GM12892 (cell line): ENCODE measurements around the gene PFN1.

ENCODE experiments used
- DNase-seq: peaks from one replicate; pipeline ENCODE4 v3.0.0; 2011; ENCODE audit not compliant: insufficient read length
- FAIRE-seq: peaks from 2 replicates; lab custom pipeline; 2011; peaks lifted over from hg19 to GRCh38; lab: Jason Lieb, UNC
- POLR2A ChIP-seq: IDR thresholded peaks from 2 replicates; pipeline ENCODE4 v1.6.1; 2011; ENCODE audit warnings: low read depth, low read length, control low read depth
- POLR2AphosphoS5 ChIP-seq: IDR thresholded peaks from 2 replicates; pipeline ENCODE4 v1.6.1; 2011; ENCODE audit warnings: low read depth, low read length, control low read depth
- TAF1 ChIP-seq: IDR thresholded peaks from 2 replicates; pipeline ENCODE4 v1.6.1; 2011; ENCODE audit warnings: low read depth, mild to moderate bottlenecking, control low read depth, low read length, borderline replicate concordance

PFN1 gene

GRCh38 chr17:4965311-4965986 is 17.1 kb upstream of the PFN1 start:
- FAIRE-seq (no peak), DNase-seq (no peak)
- TF ChIP-seq POLR2A: no peak

DNA sequence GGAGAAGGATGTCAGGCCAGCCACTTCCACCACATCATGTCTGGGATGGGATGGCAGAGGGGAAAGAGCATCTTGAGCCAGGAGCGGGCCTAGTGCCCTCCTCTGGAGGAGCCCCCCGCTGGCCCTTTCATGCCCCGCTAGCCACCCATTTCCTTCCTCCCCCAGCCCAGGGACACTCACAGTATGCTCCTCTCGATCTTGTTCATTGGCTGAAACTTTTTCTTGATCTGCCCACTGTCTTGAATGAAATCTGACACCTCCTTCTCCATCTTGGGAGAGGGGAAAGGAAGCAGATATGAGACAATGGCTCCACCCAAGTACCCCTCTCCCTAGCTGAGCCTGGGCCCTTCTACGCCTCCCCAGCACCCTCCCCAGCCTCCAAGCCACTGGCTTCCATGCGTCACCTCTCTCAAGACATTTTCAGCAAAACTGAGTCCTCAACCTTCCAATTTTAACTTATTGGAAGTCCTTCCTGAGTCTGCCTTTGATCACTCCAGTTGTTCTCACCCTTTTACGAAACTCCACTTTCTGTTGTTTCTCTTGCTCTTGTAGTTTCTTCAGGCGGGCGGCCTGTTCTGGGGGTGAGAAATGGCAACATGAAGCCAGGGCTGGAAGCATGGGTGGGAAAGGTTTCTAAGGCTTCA is 12.1 kb upstream of the PFN1 start:
- no peak for DNase-seq
- no peak for FAIRE-seq
- TF ChIP-seq POLR2AphosphoS5: no peak
- TF ChIP-seq TAF1: no peak

- no peak for DNase-seq
- FAIRE-seq: no peak
- TF ChIP-seq POLR2A: no peak
- TF ChIP-seq POLR2AphosphoS5: no peak
- TF ChIP-seq TAF1: no peak
These were observed 11.1 kb upstream of the PFN1 start for GRCh38 chr17:4959261-4959965.

DNA sequence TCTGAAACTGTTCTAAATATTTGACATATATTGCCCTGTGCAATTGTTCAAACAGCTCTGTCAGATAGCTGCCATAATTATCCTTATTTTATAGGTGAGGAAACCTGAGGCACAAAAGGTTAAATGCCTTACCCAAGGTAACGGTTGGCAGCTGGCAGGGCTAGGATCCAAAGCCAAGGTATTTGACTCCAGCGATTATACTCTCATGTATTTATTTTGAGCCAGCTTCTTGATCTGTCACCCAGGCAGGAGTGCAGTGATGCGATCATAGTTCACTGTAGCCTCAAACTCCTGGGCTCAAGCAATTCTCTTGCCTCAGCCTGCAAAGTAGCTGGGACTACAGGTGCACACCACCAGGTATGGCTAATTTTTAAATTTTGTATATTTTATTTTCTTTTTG is 9.8 kb upstream of the PFN1 start:
- DNase-seq (no peak), FAIRE-seq (no peak)
- TF ChIP-seq POLR2A (no peak), POLR2AphosphoS5 (no peak), TAF1 (no peak)

- FAIRE-seq (no peak), DNase-seq (no peak)
- TF ChIP-seq POLR2A (no peak), POLR2AphosphoS5 (no peak), TAF1 (no peak)
These were observed 8.2 kb upstream of the PFN1 start for GRCh38 chr17:4956493-4957061.

DNA sequence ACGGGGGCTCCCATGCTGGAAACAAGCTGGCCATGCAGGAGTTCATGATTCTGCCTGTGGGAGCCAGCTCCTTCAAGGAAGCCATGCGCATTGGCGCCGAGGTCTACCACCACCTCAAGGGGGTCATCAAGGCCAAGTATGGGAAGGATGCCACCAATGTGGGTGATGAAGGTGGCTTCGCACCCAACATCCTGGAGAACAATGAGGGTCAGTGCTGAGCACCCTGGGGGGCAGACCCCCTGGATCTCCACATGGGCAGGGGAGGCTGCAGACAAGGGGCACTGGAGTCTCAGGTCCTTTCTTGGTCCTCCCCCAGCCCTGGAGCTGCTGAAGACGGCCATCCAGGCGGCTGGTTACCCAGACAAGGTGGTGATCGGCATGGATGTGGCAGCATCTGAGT is 6.8 kb upstream of the PFN1 start:
- FAIRE-seq: no peak
- no peak for DNase-seq

GRCh38 chr17:4953451-4953961 is 5.2 kb upstream of the PFN1 start:
- FAIRE-seq (no peak), DNase-seq (no peak)
- TF ChIP-seq POLR2AphosphoS5 (no peak), TAF1 (no peak)

More for the DNA sequence above, 6.8 kb upstream of the PFN1 start:
- TF ChIP-seq POLR2A (no peak), TAF1 (no peak), POLR2AphosphoS5 (no peak)

GRCh38 chr17:4951486-4951885 is 3.2 kb upstream of the PFN1 start:
- TF ChIP-seq POLR2A: no peak
- DNase-seq (no peak), FAIRE-seq (no peak)

DNA sequence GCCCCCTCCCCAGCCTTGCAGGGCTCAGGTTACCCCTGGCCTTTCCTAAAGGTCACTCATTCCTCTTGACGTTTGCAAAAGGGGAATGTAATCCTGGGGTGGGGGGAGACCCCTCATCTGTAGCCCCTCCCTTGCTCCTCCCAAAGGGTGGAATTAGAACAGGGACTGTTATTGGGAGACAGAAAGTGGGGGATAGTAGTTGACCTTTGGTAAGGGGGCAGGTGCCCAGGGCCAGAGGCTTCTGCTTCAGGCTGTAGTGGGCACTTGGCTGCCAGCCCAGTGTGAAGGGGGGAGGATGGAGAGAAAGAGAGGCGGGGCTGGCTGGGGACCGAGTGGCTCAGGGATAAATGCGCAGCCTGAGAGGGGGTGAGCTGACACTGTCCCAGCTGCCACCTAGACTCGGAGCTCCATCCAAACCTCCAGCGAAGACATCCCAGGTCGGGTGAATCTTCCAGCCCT is 2.4 kb upstream of the PFN1 start, which contains the start of gene ENO3:
Gene ENO3 (plus strand): TSS at position 374 of the 459 bp plus-strand sequence. CDS start 711 bp downstream, outside the sequence.
- no peak for DNase-seq

GRCh38 chr17:4950075-4950745 is 1.9 kb upstream of the PFN1 start:
- FAIRE-seq: peak; percentile 85
- no peak for TF ChIP-seq TAF1
- peak; percentile 64 for TF ChIP-seq POLR2AphosphoS5
- TF ChIP-seq POLR2A: peak; percentile 60; the same call in 1 of the 2 replicates
- no peak for DNase-seq

More for the DNA sequence above, 2.4 kb upstream of the PFN1 start, which contains the start of gene ENO3:
- TF ChIP-seq POLR2AphosphoS5: no peak; the same call in 1 of the 2 replicates
- no peak for TF ChIP-seq POLR2A
- no peak for TF ChIP-seq TAF1
- no peak for FAIRE-seq

DNA sequence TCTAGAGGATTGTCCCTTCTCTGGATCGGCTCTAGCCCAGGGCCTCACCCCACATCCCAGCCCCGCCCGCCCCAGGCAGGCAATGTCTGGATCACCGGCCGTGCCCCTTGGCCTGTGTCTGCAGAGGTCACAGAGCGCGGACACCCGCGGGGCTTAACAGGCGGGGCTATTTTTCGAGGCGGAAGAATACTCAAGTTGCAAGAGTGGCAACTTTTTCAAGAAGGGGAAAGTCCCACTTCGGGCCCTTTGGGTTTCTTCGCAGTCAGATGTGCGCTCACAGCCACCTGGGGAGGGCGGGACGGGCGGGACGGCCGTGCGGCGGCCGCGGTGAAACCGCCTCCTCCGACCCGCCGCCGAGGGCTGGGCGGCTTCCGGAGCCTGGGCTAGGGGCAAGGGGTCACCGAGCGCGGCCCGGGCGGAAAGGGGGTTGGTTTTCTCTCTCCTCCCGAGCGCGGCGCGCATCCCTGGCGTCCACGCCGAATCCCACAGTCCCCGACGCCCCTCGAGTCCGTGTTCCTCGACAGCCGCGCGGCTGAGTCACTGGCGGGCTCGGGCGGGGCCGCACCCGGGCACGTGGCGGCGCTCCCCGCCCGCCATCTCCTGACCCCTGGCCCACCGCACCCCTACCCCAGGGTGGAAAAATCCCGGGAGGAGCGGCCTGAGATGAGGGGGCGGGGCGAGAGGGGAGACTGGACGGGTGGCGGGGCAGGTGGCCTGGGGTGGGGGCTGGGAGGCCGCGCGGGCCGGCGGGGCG is 1.2 kb upstream of the PFN1 start:
- FAIRE-seq (peak; percentile 90), DNase-seq (no peak)
- 0 out of 2 replicates have a peak, but pooled peaks have one; percentile 13 for TF ChIP-seq POLR2AphosphoS5
- peak; percentile 75; the same call in 1 of the 2 replicates for TF ChIP-seq TAF1
- TF ChIP-seq POLR2A: no peak
